Panc1 (cell line): ENCODE data around the gene CPZ.

ENCODE experiments used
- CTCF ChIP-seq: fragments of 450-650 bp; IDR thresholded peaks from 2 replicates; pipeline ENCODE4 v1.5.1; 2017; ENCODE audit warnings: mild to moderate bottlenecking
- POLR2AphosphoS5 ChIP-seq: IDR thresholded peaks from 2 replicates; pipeline ENCODE4 v1.6.1; 2012; ENCODE audit warnings: mild to moderate bottlenecking, low read depth, low read length, moderate library complexity
- REST ChIP-seq, 2 experiments: IDR thresholded peaks; 2 replicates each; pipeline ENCODE4 v1.6.1; 2011 to 2012; ENCODE audit warnings: low read depth in 2 of 2, control low read depth in 1 of 2, low read length in 1 of 2, mild to moderate bottlenecking in 1 of 2, moderate library complexity in 1 of 2; ENCODE audit not compliant: insufficient read depth in 1 of 2
- SIN3A ChIP-seq: IDR thresholded peaks from 2 replicates; pipeline ENCODE4 v1.6.1; 2012; ENCODE audit warnings: low read depth, mild to moderate bottlenecking, low read length, moderate library complexity, borderline replicate concordance; ENCODE audit not compliant: insufficient read depth
- TCF7L2 ChIP-seq: IDR thresholded peaks from 2 replicates; pipeline ENCODE4 v1.6.1; 2011; ENCODE audit warnings: mild to moderate bottlenecking, low read depth, low read length, inconsistent platforms

GRCh38 chr4:8581094-8581861, 11.3 kb upstream of the CPZ start:
- no peak for TF ChIP-seq CTCF
- TF ChIP-seq REST (IDR thresholded peaks at IDR 0.05; ENCODE audit: insufficient read depth in 1 of 2, low read depth in 2 of 2, low read length in 1 of 2) = no peak
- no peak for TF ChIP-seq TCF7L2
- no peak for TF ChIP-seq POLR2AphosphoS5
- TF ChIP-seq SIN3A = no peak
